ENCODE results near the gene PCNX3.

PCNX3 gene

GRCh38 chr11:65585396-65586246, 30.0 kb upstream of the PCNX3 start:
- TF ChIP-seq, protein P1, sequence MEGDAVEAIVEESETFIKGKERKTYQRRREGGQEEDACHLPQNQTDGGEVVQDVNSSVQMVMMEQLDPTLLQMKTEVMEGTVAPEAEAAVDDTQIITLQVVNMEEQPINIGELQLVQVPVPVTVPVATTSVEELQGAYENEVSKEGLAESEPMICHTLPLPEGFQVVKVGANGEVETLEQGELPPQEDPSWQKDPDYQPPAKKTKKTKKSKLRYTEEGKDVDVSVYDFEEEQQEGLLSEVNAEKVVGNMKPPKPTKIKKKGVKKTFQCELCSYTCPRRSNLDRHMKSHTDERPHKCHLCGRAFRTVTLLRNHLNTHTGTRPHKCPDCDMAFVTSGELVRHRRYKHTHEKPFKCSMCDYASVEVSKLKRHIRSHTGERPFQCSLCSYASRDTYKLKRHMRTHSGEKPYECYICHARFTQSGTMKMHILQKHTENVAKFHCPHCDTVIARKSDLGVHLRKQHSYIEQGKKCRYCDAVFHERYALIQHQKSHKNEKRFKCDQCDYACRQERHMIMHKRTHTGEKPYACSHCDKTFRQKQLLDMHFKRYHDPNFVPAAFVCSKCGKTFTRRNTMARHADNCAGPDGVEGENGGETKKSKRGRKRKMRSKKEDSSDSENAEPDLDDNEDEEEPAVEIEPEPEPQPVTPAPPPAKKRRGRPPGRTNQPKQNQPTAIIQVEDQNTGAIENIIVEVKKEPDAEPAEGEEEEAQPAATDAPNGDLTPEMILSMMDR (IDR thresholded peaks at IDR 0.05; ENCODE audit: borderline replicate concordance, control extremely low read depth, extremely low read depth, insufficient read depth, missing control alignments): no peak
- in situ Hi-C loops (cut with MboI; ENCODE audit: low sequenced_read_pairs, unreplicated experiment): no loop called here

DNA sequence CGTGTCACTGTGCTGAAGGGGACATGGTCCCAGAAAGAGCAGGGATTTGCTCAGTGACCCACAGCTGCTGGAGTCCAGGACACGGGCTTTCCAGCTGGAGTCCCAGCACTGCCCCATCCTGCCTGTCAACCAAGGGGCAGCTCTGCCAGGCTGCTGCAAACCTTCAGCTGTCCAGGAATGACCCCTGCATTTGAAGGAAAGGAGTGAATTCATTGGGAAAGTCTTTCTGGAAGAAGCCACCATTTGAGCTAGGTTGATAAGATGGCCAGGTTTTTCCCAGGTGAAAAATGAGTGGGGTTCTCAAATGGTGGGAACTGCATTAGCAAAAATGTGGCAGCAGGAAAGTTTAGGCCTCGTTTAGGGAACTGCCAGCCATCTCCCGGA, 29.3 kb upstream of the PCNX3 start:
- no peak for DNase-seq (ENCODE audit: low spot score)
- in situ Hi-C loops (cut with MboI; ENCODE audit: low sequenced_read_pairs, unreplicated experiment): no loop called here
- TF ChIP-seq, protein P1 (IDR thresholded peaks at IDR 0.05; ENCODE audit: borderline replicate concordance, control extremely low read depth, extremely low read depth, insufficient read depth, missing control alignments): no peak

More at GRCh38 chr11:65585396-65586246, 30.0 kb upstream of the PCNX3 start:
- no peak for DNase-seq (ENCODE audit: low spot score)

DNA sequence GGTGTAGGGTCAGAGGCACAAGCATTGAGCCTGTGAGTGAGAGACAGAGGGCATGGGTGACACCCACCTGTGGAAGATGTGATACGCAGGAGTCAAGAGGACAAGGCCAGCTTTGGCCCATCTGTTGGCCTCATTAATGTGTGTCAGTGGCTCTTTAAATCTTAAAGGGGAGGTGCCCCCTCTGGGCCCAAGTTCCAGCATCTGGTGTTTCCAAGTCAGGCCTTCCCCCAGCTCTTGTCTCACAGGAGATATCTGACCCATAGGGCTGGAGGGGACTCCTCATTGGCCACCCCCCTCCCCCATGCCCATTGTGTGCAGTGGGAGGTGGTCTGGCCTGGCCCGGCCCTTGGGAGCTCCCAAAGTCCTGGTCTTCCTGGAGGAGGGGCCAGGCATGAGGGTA, 28.9 kb upstream of the PCNX3 start:
- in situ Hi-C loops (cut with MboI; ENCODE audit: low sequenced_read_pairs, unreplicated experiment): no loop called here
- TF ChIP-seq, protein P1 (IDR thresholded peaks at IDR 0.05; ENCODE audit: borderline replicate concordance, control extremely low read depth, extremely low read depth, insufficient read depth, missing control alignments): no peak
- no peak for DNase-seq (ENCODE audit: low spot score)

DNA sequence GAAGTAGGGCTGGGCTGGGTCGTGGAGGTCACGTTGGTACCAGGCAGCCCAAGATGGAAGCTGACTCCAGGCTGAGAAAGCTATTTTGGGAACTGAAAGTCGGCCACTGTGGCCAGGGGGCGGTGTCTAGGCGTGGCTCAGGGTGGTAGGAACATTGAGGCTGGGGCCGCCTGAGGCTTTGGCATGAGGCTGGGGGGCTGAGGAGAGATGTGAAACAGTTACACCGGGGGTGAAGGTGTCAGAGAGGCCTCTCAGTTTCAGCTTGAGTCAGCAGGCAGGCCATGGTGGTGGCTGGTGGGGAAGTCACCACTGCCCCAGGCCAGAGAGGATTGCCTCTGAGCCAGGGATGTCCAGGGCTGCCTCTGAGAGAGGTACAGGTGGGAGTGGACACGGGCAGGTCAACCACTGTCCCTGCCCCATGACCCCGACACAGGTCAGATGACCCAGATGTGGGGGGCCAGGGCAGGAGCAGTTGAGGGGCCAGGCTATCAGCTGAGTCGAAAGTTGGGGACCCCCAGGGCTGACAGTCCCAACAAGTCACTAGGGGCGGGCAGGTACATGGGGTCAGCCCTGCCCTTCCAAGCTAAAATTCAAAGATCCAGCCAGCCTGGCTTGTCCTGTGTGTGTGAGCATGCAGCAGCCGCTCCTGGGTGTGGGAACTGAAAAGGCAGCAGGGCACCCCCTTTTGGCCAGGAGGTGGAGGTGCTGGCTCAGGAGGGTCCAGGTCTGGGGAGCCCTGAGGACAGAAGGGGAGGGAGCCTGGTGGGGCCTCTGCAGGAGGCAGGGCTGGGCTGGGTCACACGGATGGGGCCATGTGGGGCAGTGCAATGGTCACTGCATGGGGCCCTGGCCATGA, 27.1 kb upstream of the PCNX3 start:
- in situ Hi-C loops (cut with MboI; ENCODE audit: low sequenced_read_pairs, unreplicated experiment): no loop called here
- TF ChIP-seq, protein P1 (IDR thresholded peaks at IDR 0.05; ENCODE audit: borderline replicate concordance, control extremely low read depth, extremely low read depth, insufficient read depth, missing control alignments): peak; percentile 81
- peak; percentile 94 for DNase-seq (ENCODE audit: low spot score)

GRCh38 chr11:65589444-65590239, 25.9 kb upstream of the PCNX3 start:
- in situ Hi-C loops (cut with MboI; ENCODE audit: low sequenced_read_pairs, unreplicated experiment): no loop called here
- DNase-seq (ENCODE audit: low spot score): peak; percentile 85

More at GRCh38 chr11:65589444-65590239, 25.9 kb upstream of the PCNX3 start:
- TF ChIP-seq, protein P1 (IDR thresholded peaks at IDR 0.05; ENCODE audit: borderline replicate concordance, control extremely low read depth, extremely low read depth, insufficient read depth, missing control alignments): no peak
